ENCODE measurements around the gene SUMF1.

The SUMF1 gene

GRCh38 chr3:4425055-4425454, 42.0 kb downstream of the SUMF1 start:
- TF ChIP-seq, protein P1, sequence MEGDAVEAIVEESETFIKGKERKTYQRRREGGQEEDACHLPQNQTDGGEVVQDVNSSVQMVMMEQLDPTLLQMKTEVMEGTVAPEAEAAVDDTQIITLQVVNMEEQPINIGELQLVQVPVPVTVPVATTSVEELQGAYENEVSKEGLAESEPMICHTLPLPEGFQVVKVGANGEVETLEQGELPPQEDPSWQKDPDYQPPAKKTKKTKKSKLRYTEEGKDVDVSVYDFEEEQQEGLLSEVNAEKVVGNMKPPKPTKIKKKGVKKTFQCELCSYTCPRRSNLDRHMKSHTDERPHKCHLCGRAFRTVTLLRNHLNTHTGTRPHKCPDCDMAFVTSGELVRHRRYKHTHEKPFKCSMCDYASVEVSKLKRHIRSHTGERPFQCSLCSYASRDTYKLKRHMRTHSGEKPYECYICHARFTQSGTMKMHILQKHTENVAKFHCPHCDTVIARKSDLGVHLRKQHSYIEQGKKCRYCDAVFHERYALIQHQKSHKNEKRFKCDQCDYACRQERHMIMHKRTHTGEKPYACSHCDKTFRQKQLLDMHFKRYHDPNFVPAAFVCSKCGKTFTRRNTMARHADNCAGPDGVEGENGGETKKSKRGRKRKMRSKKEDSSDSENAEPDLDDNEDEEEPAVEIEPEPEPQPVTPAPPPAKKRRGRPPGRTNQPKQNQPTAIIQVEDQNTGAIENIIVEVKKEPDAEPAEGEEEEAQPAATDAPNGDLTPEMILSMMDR (IDR thresholded peaks at IDR 0.05; ENCODE audit: borderline replicate concordance, insufficient read depth, low read depth, low read length), result no peak
- H3K4me3 ChIP-seq (ENCODE audit: low read depth, low read length), result no peak overlapping the region

- H3K4me3 ChIP-seq (ENCODE audit: low read depth, low read length), result no peak overlapping the region
- TF ChIP-seq, protein P1 (IDR thresholded peaks at IDR 0.05; ENCODE audit: borderline replicate concordance, insufficient read depth, low read depth, low read length), result no peak
Measured at GRCh38 chr3:4421121-4421520, 45.9 kb downstream of the SUMF1 start.

DNA sequence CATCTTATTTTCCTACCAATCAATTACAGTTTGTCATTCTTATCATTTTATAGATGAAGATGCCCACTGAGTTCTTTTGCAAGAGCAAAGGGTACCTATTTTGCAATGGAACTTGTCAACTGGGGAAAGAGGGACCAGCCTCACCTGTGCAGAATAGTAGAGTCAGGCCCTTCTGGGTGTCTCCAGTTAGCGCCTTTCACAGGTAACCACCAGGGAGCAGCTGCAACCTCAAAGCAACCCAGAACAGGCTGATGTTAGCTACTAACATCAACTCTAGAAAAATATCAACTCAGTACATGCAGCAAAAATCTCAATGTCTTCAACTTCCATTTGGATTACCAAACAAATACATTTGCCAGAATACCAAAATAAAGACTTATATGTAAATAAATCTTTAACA, 47.1 kb downstream of the SUMF1 start:
- TF ChIP-seq, protein P1 (IDR thresholded peaks at IDR 0.05; ENCODE audit: borderline replicate concordance, insufficient read depth, low read depth, low read length), result no peak
- H3K4me3 ChIP-seq (ENCODE audit: low read depth, low read length), result no peak overlapping the region

- no peak overlapping the region for H3K4me3 ChIP-seq (ENCODE audit: low read depth, low read length)
- TF ChIP-seq, protein P1 (IDR thresholded peaks at IDR 0.05; ENCODE audit: borderline replicate concordance, insufficient read depth, low read depth, low read length), result no peak
Measured at GRCh38 chr3:4419386-4419785, 47.7 kb downstream of the SUMF1 start.

DNA sequence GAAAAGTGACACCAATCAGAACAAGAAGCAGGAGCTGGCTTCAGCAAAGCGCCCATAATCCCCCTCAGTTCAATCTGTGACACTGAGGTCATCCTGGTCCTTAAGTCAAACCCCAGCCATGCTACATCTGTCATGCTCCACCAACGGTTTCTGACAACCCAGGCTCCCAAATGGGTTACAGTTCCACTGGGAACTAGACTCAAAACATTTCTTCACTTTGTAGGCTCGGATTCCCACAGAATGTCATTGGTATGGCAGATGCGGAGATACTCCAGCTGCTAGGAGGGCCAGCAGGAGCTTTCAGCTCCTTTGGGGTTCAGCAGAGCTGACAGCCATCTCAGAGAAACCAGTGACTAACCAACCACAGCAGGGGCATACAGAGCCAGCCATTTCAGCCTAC, 48.9 kb downstream of the SUMF1 start:
- H3K4me3 ChIP-seq (ENCODE audit: low read depth, low read length), result no peak overlapping the region
- TF ChIP-seq, protein P1 (IDR thresholded peaks at IDR 0.05; ENCODE audit: borderline replicate concordance, insufficient read depth, low read depth, low read length), result no peak

- no peak overlapping the region for H3K4me3 ChIP-seq (ENCODE audit: low read depth, low read length)
- TF ChIP-seq, protein P1 (IDR thresholded peaks at IDR 0.05; ENCODE audit: borderline replicate concordance, insufficient read depth, low read depth, low read length), result no peak
Measured at GRCh38 chr3:4417449-4417848, 49.6 kb downstream of the SUMF1 start.

- TF ChIP-seq, protein P1 (IDR thresholded peaks at IDR 0.05; ENCODE audit: borderline replicate concordance, insufficient read depth, low read depth, low read length), result no peak
- no peak overlapping the region for H3K4me3 ChIP-seq (ENCODE audit: low read depth, low read length)
Measured at GRCh38 chr3:4416961-4417360, 50.1 kb downstream of the SUMF1 start.
